22Rv1 (cell line): ENCODE measurements around the gene SLC35G3.

Experiments
- ZFX ChIP-seq: fragments of 450-650 bp; IDR thresholded peaks from 2 replicates; pipeline ENCODE4 v1.6.1; 2017; ENCODE audit warnings: antibody characterized with exemption, borderline replicate concordance
- TF ChIP-seq, protein P1 (sequence below): fragments of 450-650 bp; IDR thresholded peaks from 2 replicates; pipeline ENCODE4 v1.5.1; 2017; ENCODE audit warnings: mild to moderate bottlenecking

DNA sequence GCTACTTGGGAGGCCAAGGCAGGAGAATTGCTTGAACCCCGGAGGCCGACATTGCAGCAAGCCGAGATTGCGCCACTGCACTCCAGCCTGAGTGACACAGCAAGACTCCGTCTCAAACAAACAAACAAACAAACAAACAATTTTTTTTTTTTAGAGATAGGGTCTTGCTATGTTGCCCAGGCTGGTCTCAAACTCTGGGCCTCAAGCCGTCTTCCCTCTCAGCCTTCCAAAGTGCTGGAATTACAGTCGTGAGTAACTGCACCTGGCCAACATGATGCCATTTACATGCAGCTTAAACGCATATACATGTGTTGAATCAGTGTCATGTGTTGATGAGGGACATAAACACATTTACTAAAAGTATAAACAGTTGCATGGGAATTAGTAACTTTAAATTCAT is 46.7 kb upstream of the SLC35G3 start:
- TF ChIP-seq, protein P1, sequence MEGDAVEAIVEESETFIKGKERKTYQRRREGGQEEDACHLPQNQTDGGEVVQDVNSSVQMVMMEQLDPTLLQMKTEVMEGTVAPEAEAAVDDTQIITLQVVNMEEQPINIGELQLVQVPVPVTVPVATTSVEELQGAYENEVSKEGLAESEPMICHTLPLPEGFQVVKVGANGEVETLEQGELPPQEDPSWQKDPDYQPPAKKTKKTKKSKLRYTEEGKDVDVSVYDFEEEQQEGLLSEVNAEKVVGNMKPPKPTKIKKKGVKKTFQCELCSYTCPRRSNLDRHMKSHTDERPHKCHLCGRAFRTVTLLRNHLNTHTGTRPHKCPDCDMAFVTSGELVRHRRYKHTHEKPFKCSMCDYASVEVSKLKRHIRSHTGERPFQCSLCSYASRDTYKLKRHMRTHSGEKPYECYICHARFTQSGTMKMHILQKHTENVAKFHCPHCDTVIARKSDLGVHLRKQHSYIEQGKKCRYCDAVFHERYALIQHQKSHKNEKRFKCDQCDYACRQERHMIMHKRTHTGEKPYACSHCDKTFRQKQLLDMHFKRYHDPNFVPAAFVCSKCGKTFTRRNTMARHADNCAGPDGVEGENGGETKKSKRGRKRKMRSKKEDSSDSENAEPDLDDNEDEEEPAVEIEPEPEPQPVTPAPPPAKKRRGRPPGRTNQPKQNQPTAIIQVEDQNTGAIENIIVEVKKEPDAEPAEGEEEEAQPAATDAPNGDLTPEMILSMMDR: no peak
- no peak for TF ChIP-seq ZFX
